Cerebellar nuclear complex (tissue), 1 donor: ENCODE results near the gene GRIN3B.

ENCODE experiments used
- DNase-seq, 2 experiments: peaks; one replicate each; lab custom pipeline; 2025; lab: John Stamatoyannopoulos, UW

GRIN3B gene

GRCh38 chr19:964761-965694 is 35.2 kb upstream of the GRIN3B start:
- no peak for DNase-seq

GRCh38 chr19:966485-967088 is 33.6 kb upstream of the GRIN3B start:
- DNase-seq = no peak

GRCh38 chr19:970695-971094 is 29.5 kb upstream of the GRIN3B start:
- no peak for DNase-seq

GRCh38 chr19:971795-972194 is 28.4 kb upstream of the GRIN3B start:
- no peak for DNase-seq

GRCh38 chr19:972281-972680 is 27.9 kb upstream of the GRIN3B start:
- DNase-seq = no peak

- no peak for DNase-seq
Measured at GRCh38 chr19:973726-974563, 26.3 kb upstream of the GRIN3B start.

GRCh38 chr19:974564-975257 is 25.5 kb upstream of the GRIN3B start:
- DNase-seq = no peak

GRCh38 chr19:976476-976875 is 23.7 kb upstream of the GRIN3B start:
- no peak for DNase-seq

- DNase-seq = no peak
Measured at GRCh38 chr19:977058-977464, 23.2 kb upstream of the GRIN3B start.

- no peak for DNase-seq
Measured at GRCh38 chr19:979318-979741, 20.9 kb upstream of the GRIN3B start.

- DNase-seq = no peak
Measured at GRCh38 chr19:980133-980998, 19.9 kb upstream of the GRIN3B start.

GRCh38 chr19:982567-983170 is 17.6 kb upstream of the GRIN3B start:
- DNase-seq = peak in 1 of 2 experiments; percentile 3

GRCh38 chr19:984165-984967 is 15.9 kb upstream of the GRIN3B start, which contains the start of gene WDR18:
Gene WDR18, plus strand, starts transcription at chr19:984345. Its CDS starts 9 bp downstream, at chr19:984354.
- DNase-seq = peak in 1 of 2 experiments; percentile 80

- no peak for DNase-seq
Measured at GRCh38 chr19:986083-986482, 14.1 kb upstream of the GRIN3B start.

- DNase-seq = no peak
Measured at GRCh38 chr19:988081-988480, 12.1 kb upstream of the GRIN3B start.

- DNase-seq = no peak
Measured at GRCh38 chr19:988510-988909, 11.7 kb upstream of the GRIN3B start.

GRCh38 chr19:989381-990081 is 10.7 kb upstream of the GRIN3B start:
- DNase-seq = no peak

GRCh38 chr19:990119-990571 is 10.1 kb upstream of the GRIN3B start:
- DNase-seq = no peak

GRCh38 chr19:990746-991145 is 9.5 kb upstream of the GRIN3B start:
- no peak for DNase-seq
